Keratinocyte (primary cell): Measurements from ENCODE around the gene SLC10A3. TPM values are rescaled to one million over a fixed set of nuclear protein-coding genes. Genes with fewer than 3 reads are reported as not detected.

ENCODE experiments used
- DNase-seq: peaks from one replicate; pipeline ENCODE4 v3.0.0-alpha.2; 2011; ENCODE audit warnings: low read depth, missing footprints, low spot score
- FAIRE-seq: peaks from 2 replicates; lab custom pipeline; 2011; peaks lifted over from hg19 to GRCh38; lab: Jason Lieb, UNC
- H2AFZ ChIP-seq: 2 replicates; pipeline ENCODE4 v1.6.0; 2012; ENCODE audit warnings: low read length, control low read depth, inconsistent platforms; ENCODE audit not compliant: control insufficient read depth
- H3K27ac ChIP-seq: 2 replicates; pipeline ENCODE4 v1.5.1; 2011; ENCODE audit warnings: low read length; ENCODE audit not compliant: control insufficient read depth, insufficient read depth
- H3K27me3 ChIP-seq: 3 replicates; pipeline ENCODE4 v1.6.0; 2011; ENCODE audit warnings: low read length; ENCODE audit not compliant: control insufficient read depth, insufficient read depth; ENCODE audit errors: extremely low read depth
- H3K36me3 ChIP-seq, 2 experiments: 2 replicates in 1 of 2; 3 replicates in 1 of 2; pipeline ENCODE4 v1.5.1; 2011; ENCODE audit warnings: low read length in 2 of 2, mild to moderate bottlenecking in 1 of 2; ENCODE audit not compliant: control insufficient read depth in 2 of 2, insufficient read depth in 2 of 2; ENCODE audit errors: extremely low read depth in 1 of 2
- H3K4me1 ChIP-seq: 3 replicates; pipeline ENCODE4 v1.5.1; 2011; ENCODE audit warnings: low read length; ENCODE audit not compliant: control insufficient read depth, insufficient read depth; ENCODE audit errors: extremely low read depth
- H3K4me2 ChIP-seq: 3 replicates; pipeline ENCODE4 v1.6.0; 2011; ENCODE audit warnings: low read depth, low read length; ENCODE audit not compliant: control insufficient read depth, insufficient read depth; ENCODE audit errors: extremely low read depth
- H3K4me3 ChIP-seq, 3 experiments: fragments of 200-600 bp in 1 of 3; sonication (generic) in 1 of 3; 2 replicates in 2 of 3; 3 replicates in 1 of 3; pipeline ENCODE4 v1.5.1; 2011 to 2016; ENCODE audit warnings: low read length in 3 of 3, mild to moderate bottlenecking in 3 of 3, control low read depth in 2 of 3, inconsistent platforms in 1 of 3, low read depth in 1 of 3, mixed read lengths in 1 of 3, mixed run types in 1 of 3, moderate library complexity in 1 of 3; ENCODE audit not compliant: control insufficient read depth in 2 of 3, insufficient read depth in 2 of 3; ENCODE audit errors: extremely low read depth in 1 of 3
- H3K79me2 ChIP-seq: 2 replicates; pipeline ENCODE4 v1.6.0; 2012; ENCODE audit warnings: low read length; ENCODE audit not compliant: control insufficient read depth, insufficient read depth
- H3K9ac ChIP-seq: 3 replicates; pipeline ENCODE4 v1.6.0; 2011; ENCODE audit warnings: low read length; ENCODE audit not compliant: control insufficient read depth, insufficient read depth; ENCODE audit errors: extremely low read depth
- H3K9me1 ChIP-seq: 3 replicates; pipeline ENCODE4 v1.6.0; 2011; ENCODE audit warnings: low read length; ENCODE audit not compliant: control insufficient read depth, insufficient read depth; ENCODE audit errors: extremely low read depth
- H3K9me3 ChIP-seq: 2 replicates; pipeline ENCODE4 v1.5.1; 2012; ENCODE audit warnings: low read depth, low read length; ENCODE audit not compliant: control insufficient read depth
- H4K20me1 ChIP-seq: 3 replicates; pipeline ENCODE4 v1.6.0; 2011; ENCODE audit warnings: low read length; ENCODE audit not compliant: control insufficient read depth, insufficient read depth; ENCODE audit errors: extremely low read depth
- CTCF ChIP-seq, 3 experiments: IDR thresholded peaks in 1 of 3; conservative IDR thresholded peaks in 1 of 3; optimal IDR thresholded peaks in 1 of 3; 2 replicates in 2 of 3; 3 replicates in 1 of 3; pipeline versions ENCODE3 to v1.5.1; 2011; ENCODE audit warnings: low read length in 3 of 3, mild to moderate bottlenecking in 3 of 3, moderate library complexity in 2 of 3, control low read depth in 1 of 3, inconsistent platforms in 1 of 3; ENCODE audit not compliant: insufficient read depth in 2 of 3; ENCODE audit errors: extremely low read depth in 1 of 3
- EZH2 ChIP-seq: IDR thresholded peaks from one replicate; pipeline ENCODE4 v1.6.1; 2012; ENCODE audit warnings: inconsistent platforms, mild to moderate bottlenecking, low read length, moderate library complexity
- dilution Hi-C: fragments of 300-500 bp; cut with MboI; formaldehyde crosslinking; loops from one replicate; pipeline ENCODE4 v1.7.0; 2020; ENCODE audit warnings: low sequenced_read_pairs; ENCODE audit not compliant: extremely low pct_ligation_motif_present
- polyA plus RNA-seq, 5 experiments: library from polyadenylated mRNA; depleted of rRNA in 3 of 5; stranded (reverse) in 3 of 5; stranded (forward) in 1 of 5; unstranded in 1 of 5; fragments of >200 nt; gene quantifications; 1 replicate in 1 of 5; 2 replicates in 3 of 5; 3 replicates in 1 of 5; pipeline versions ENCODE4 v1.2.1 to v1.2.3, GENCODE V29; 2011 to 2012; ENCODE audit warnings: missing spikeins in 2 of 5, low read depth in 1 of 5, low replicate concordance in 1 of 5

Gene SLC10A3
- polyA plus RNA-seq, 1 donor (not counting 4 experiments of a cell fraction or from before 2014, with no cell fraction given), result 8.1 TPM

GRCh38 chrX:154511761-154512160 lies 21.3 kb upstream of the SLC10A3 start:
- no peak overlapping the region for H3K27ac ChIP-seq
- dilution Hi-C loops, result no loop called here
- FAIRE-seq, result no peak

DNA sequence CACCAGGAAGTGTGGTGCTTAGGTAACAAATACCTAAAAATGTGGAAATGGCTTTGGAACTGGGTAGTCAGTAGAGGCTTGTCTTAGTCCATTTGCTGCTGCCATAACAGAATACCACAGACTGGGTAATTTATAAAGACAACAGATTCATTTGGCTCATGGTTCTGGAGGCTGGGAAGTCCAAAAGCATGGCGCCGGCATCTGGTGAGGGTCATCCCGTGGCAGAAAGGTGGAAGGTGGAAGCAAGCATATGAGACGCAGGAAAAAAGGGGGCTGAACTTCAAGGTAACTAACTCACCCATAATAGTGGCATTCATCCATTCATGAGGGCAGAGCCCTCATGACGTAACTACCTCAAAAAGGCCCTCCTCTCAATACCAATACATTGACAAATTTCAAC lies 19.0 kb upstream of the SLC10A3 start:
- no peak overlapping the region for H3K27ac ChIP-seq
- no peaks in the 10 kb centered on the region for H3K4me1 ChIP-seq
- TF ChIP-seq EZH2 (no peak), CTCF (optimal IDR thresholded peaks at IDR 0.05 in 1 of 3, IDR thresholded peaks at IDR 0.05 in 1 of 3, conservative IDR thresholded peaks at IDR 0.05 in 1 of 3; ENCODE audit: extremely low read depth in 1 of 3, insufficient read depth in 2 of 3, low read length in 3 of 3) (no peak)
- H3K9me3 ChIP-seq, result peaks cover 3% of the 10 kb centered on the region
- H2AFZ ChIP-seq, result no peak overlapping the region
- H3K4me2 ChIP-seq, result no peak overlapping the region
- H3K9me1 ChIP-seq, result no peaks in the 10 kb centered on the region
- peaks cover 3% of the 10 kb centered on the region for H3K79me2 ChIP-seq
- H4K20me1 ChIP-seq, result no peaks in the 10 kb centered on the region
- no peak overlapping the region for H3K9ac ChIP-seq
- dilution Hi-C loops, result no loop called here
- H3K4me3 ChIP-seq, result no peak overlapping the region
- no peaks in the 10 kb centered on the region for H3K27me3 ChIP-seq
- H3K36me3 ChIP-seq, result no peaks in the 10 kb centered on the region
- FAIRE-seq (no peak), DNase-seq (no peak)

More at GRCh38 chrX:154511761-154512160, 21.3 kb upstream of the SLC10A3 start:
- Histone ChIP-seq H3K79me2 (peaks cover 6% of the 10 kb centered on the region), H3K9ac (no peak overlapping the region), H3K4me2 (no peak overlapping the region), H3K27me3 (no peaks in the 10 kb centered on the region), H2AFZ (no peak overlapping the region), H4K20me1 (no peaks in the 10 kb centered on the region), H3K9me1 (no peaks in the 10 kb centered on the region), H3K9me3 (peaks cover 3% of the 10 kb centered on the region), H3K4me1 (peaks cover under 1% of the 10 kb centered on the region), H3K4me3 (no peak overlapping the region), H3K36me3 (no peaks in the 10 kb centered on the region)
- DNase-seq, result no peak
- TF ChIP-seq EZH2 (no peak), CTCF (optimal IDR thresholded peaks at IDR 0.05 in 1 of 3, IDR thresholded peaks at IDR 0.05 in 1 of 3, conservative IDR thresholded peaks at IDR 0.05 in 1 of 3; ENCODE audit: extremely low read depth in 1 of 3, insufficient read depth in 2 of 3, low read length in 3 of 3) (no peak)
